Astrocyte of the spinal cord (primary cell): ENCODE results near the gene DPH5.

Experiments used
- DNase-seq: peaks from one replicate; pipeline ENCODE4 v3.0.0; 2011; ENCODE audit warnings: low read depth, low spot score
- H3K4me3 ChIP-seq: 2 replicates; pipeline ENCODE4 v1.5.1; 2011; ENCODE audit warnings: low read depth, mild to moderate bottlenecking, low read length, moderate library complexity
- CTCF ChIP-seq: IDR thresholded peaks from 2 replicates; pipeline ENCODE4 v1.5.1; 2012; ENCODE audit warnings: low read depth, mild to moderate bottlenecking, low read length, inconsistent platforms
- in situ Hi-C: cut with HindIII; loops from 2 replicates; pipeline ENCODE4 v1.10.0; 2017; ENCODE audit warnings: low sequenced_read_pairs

The DPH5 gene

GRCh38 chr1:101025283-101025656 is 314 bp downstream of the DPH5 start:
- in situ Hi-C loops = no loop called here
- peak overlapping the region; percentile 64 for H3K4me3 ChIP-seq
- no peak for DNase-seq
- no peak for TF ChIP-seq CTCF

- H3K4me3 ChIP-seq = no peak overlapping the region
- in situ Hi-C loops = no loop called here
- DNase-seq = peak; percentile 49
- TF ChIP-seq CTCF = no peak
These were observed 3.3 kb downstream of the DPH5 start for GRCh38 chr1:101022294-101022693.

- no peak for DNase-seq
- no peak overlapping the region for H3K4me3 ChIP-seq
- no peak for TF ChIP-seq CTCF
- in situ Hi-C loops = no loop called here
These were observed 8.1 kb downstream of the DPH5 start for GRCh38 chr1:101017448-101017847.

GRCh38 chr1:101013776-101014175 is 11.8 kb downstream of the DPH5 start:
- no peak overlapping the region for H3K4me3 ChIP-seq
- in situ Hi-C loops = no loop called here
- DNase-seq = no peak
- no peak for TF ChIP-seq CTCF

GRCh38 chr1:101008229-101008834 is 17.3 kb downstream of the DPH5 start:
- no peak overlapping the region for H3K4me3 ChIP-seq
- DNase-seq = peak; percentile 51
- in situ Hi-C loops = no loop called here
- TF ChIP-seq CTCF = no peak

- in situ Hi-C loops = no loop called here
- DNase-seq = no peak
- H3K4me3 ChIP-seq = no peak overlapping the region
- TF ChIP-seq CTCF = no peak
These were observed 19.0 kb downstream of the DPH5 start for GRCh38 chr1:101006553-101006952.

GRCh38 chr1:101005871-101006270 is 19.7 kb downstream of the DPH5 start:
- DNase-seq = no peak
- no peak for TF ChIP-seq CTCF
- no peak overlapping the region for H3K4me3 ChIP-seq
- in situ Hi-C loops = no loop called here
